Measurements from ENCODE around the gene LPCAT1.

Gene LPCAT1

GRCh38 chr5:1555808-1556731 lies 32.3 kb upstream of the LPCAT1 start:
- no peak for DNase-seq (ENCODE audit: extremely low spot score, insufficient read length, low read depth)
- no peak for FAIRE-seq

GRCh38 chr5:1555011-1555807 lies 31.4 kb upstream of the LPCAT1 start:
- no peak for FAIRE-seq
- DNase-seq (ENCODE audit: extremely low spot score, insufficient read length, low read depth), result no peak

GRCh38 chr5:1554410-1554967 lies 30.7 kb upstream of the LPCAT1 start:
- FAIRE-seq (no peak), DNase-seq (ENCODE audit: extremely low spot score, insufficient read length, low read depth) (no peak)

- FAIRE-seq, result no peak
- DNase-seq (ENCODE audit: extremely low spot score, insufficient read length, low read depth), result no peak
Measured at GRCh38 chr5:1553539-1554409, 30.0 kb upstream of the LPCAT1 start.

GRCh38 chr5:1552521-1553255 lies 28.9 kb upstream of the LPCAT1 start:
- no peak for FAIRE-seq

GRCh38 chr5:1551426-1552301 lies 27.9 kb upstream of the LPCAT1 start:
- DNase-seq (ENCODE audit: extremely low spot score, insufficient read length, low read depth) (no peak), FAIRE-seq (no peak)

More at GRCh38 chr5:1552521-1553255, 28.9 kb upstream of the LPCAT1 start:
- no peak for DNase-seq (ENCODE audit: extremely low spot score, insufficient read length, low read depth)

DNA sequence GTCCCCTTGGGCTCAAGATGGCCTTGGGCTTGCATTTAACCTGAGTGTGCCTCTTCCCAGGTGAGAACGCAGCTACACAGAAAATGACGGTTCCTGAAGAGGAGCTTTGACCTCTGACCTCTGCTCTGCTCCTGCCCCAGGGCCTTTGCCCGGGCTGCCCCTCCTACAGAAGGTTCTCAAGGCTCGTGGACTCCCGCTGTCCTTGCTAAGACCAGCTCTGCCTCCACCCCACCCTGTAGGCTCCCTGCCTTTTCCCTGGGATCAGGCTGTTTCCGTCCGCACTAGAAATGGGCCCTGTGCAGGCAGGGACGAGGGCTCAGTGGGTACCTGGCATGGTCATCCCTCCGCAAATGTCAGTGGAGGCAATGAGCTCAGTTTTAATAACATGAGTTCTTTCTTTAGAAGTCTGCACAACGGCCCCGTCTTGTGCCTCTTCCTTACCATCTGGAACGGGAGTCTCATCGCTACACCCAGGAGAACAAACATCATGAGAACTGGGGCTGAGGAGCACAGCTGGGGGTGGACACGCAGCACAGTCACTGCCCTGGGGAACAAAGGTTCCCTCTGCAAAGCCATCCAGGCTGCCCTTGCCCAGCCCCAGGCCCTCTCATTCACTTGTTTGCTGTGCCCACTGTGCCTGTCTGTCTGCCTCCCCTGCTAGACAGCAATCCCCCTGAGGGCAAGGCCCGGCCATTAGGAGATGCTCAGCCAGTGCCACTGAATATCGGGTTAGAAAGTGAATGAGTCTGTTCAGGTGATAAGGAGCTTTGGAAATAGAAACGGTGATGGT lies 26.7 kb upstream of the LPCAT1 start:
- no peak for DNase-seq (ENCODE audit: extremely low spot score, insufficient read length, low read depth)

DNA sequence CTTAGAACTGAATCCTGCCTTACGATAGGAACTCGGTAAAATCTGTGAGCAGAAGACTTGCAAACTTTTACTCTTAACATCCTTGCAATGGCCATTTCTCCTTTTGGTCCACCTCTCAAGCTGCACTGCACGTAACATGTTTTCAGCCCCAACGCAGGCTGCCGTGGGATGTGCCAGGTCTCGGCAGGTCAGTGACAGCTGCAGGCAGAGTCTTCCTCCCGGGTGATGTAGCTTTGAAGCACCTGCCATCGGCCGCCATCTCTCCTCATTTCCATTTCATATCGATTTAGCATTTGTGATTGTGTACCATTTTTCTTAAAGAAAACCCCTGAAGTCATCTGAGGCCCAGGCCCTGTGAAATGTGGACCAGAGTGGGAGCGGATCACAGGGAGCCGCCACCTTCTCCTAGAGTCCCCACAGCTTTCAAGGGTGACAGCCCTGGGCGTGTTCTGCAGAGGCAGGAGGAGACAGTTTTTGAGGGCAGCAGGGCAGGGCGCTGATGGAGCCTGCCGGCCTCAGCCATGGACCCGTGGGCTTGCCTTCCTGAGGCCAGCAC lies 25.8 kb upstream of the LPCAT1 start:
- DNase-seq (ENCODE audit: extremely low spot score, insufficient read length, low read depth) (no peak), FAIRE-seq (no peak)

More for the DNA sequence above, 26.7 kb upstream of the LPCAT1 start:
- FAIRE-seq, result no peak

GRCh38 chr5:1548702-1549474 lies 25.1 kb upstream of the LPCAT1 start:
- FAIRE-seq, result no peak
- no peak for DNase-seq (ENCODE audit: extremely low spot score, insufficient read length, low read depth)

- DNase-seq (ENCODE audit: extremely low spot score, insufficient read length, low read depth) (no peak), FAIRE-seq (no peak)
Measured at GRCh38 chr5:1547655-1548054, 23.9 kb upstream of the LPCAT1 start.

GRCh38 chr5:1547236-1547635 lies 23.5 kb upstream of the LPCAT1 start:
- FAIRE-seq (no peak), DNase-seq (ENCODE audit: extremely low spot score, insufficient read length, low read depth) (no peak)

GRCh38 chr5:1546556-1546955 lies 22.8 kb upstream of the LPCAT1 start:
- DNase-seq (ENCODE audit: extremely low spot score, insufficient read length, low read depth) (no peak), FAIRE-seq (no peak)

- FAIRE-seq, result no peak
- DNase-seq (ENCODE audit: extremely low spot score, insufficient read length, low read depth), result no peak
Measured at GRCh38 chr5:1545805-1546355, 22.1 kb upstream of the LPCAT1 start.

GRCh38 chr5:1545126-1545804 lies 21.5 kb upstream of the LPCAT1 start:
- FAIRE-seq, result no peak
- DNase-seq (ENCODE audit: extremely low spot score, insufficient read length, low read depth), result no peak

GRCh38 chr5:1544294-1544961 lies 20.7 kb upstream of the LPCAT1 start:
- no peak for DNase-seq (ENCODE audit: extremely low spot score, insufficient read length, low read depth)
- FAIRE-seq, result no peak
